Measurements from ENCODE around the gene TENM3. TPM values are rescaled to one million over a fixed set of nuclear protein-coding genes. Genes with fewer than 3 reads are reported as not detected.
"Not testable (repeated sequence)": the region's sequence is repeated elsewhere in the genome, so short reads cannot be mapped to it uniquely, and the experiment has no call there.

The TENM3 gene
- total RNA-seq, 4 donors from 2014 or later = 19.7 to 47.2 (median 33.0) TPM

- DNase-seq (ENCODE audit: low spot score) (no peak), ATAC-seq (ENCODE audit: low FRiP score) (no peak)
- no peak for TF ChIP-seq CTCF (IDR thresholded peaks at IDR 0.05)
Measured at GRCh38 chr4:182235021-182235795, 8.0 kb upstream of the TENM3 start.

- no peak for DNase-seq (ENCODE audit: low spot score)
- TF ChIP-seq CTCF (IDR thresholded peaks at IDR 0.05) = no peak
- ATAC-seq (ENCODE audit: low FRiP score) = no peak
Measured at GRCh38 chr4:182236186-182236585, 7.0 kb upstream of the TENM3 start.

- not testable (repeated sequence) for ATAC-seq (ENCODE audit: low FRiP score); DNase-seq (ENCODE audit: low spot score)
Measured at GRCh38 chr4:182237010-182237409, 6.2 kb upstream of the TENM3 start.

GRCh38 chr4:182238355-182238931 lies 4.8 kb upstream of the TENM3 start:
- ATAC-seq (ENCODE audit: low FRiP score) (peak; percentile 83), DNase-seq (ENCODE audit: low spot score) (no peak)
- no peak for TF ChIP-seq CTCF (IDR thresholded peaks at IDR 0.05)

GRCh38 chr4:182240161-182241130 lies 2.8 kb upstream of the TENM3 start:
- DNase-seq (ENCODE audit: low spot score) (no peak), ATAC-seq (ENCODE audit: low FRiP score) (peak; percentile 78)
- TF ChIP-seq CTCF (IDR thresholded peaks at IDR 0.05) = no peak

- DNase-seq (ENCODE audit: low spot score); ATAC-seq (ENCODE audit: low FRiP score): not testable (repeated sequence)
Measured at GRCh38 chr4:182242260-182242659, 942 bp upstream of the TENM3 start.

- no peak for TF ChIP-seq CTCF (IDR thresholded peaks at IDR 0.05)
- ATAC-seq (ENCODE audit: low FRiP score) = no peak
- no peak for DNase-seq (ENCODE audit: low spot score)
Measured at GRCh38 chr4:182242787-182243186, 415 bp upstream of the TENM3 start.

Measured in omental fat pad (tissue), 4 donors.